Activated CD4-positive, alpha-beta memory T cell treated with anti-CD3 and anti-CD28 coated beads, Interleukin-2, amount 10 ng/mL, durations not matched to agents 7 days and 5 days (primary cell): ENCODE data around the gene RNASET2. TPM values are rescaled to one million over a fixed set of nuclear protein-coding genes. Genes with fewer than 3 reads are reported as not detected.

Experiments
- CTCF ChIA-PET: fragments of 350-600 bp; sonication (Branson Sonifier 250); formaldehyde crosslinking; loops from one replicate; lab custom pipeline; 2021; ENCODE audit warnings: antibody characterized with exemption, inconsistent platforms; lab: Charles Lee
- POLR2A ChIA-PET: fragments of 350-600 bp; sonication (Branson Sonifier 250); formaldehyde crosslinking; loops from one replicate; lab custom pipeline; 2021; ENCODE audit warnings: antibody characterized with exemption; lab: Charles Lee
- DNase-seq: peaks from one replicate; pipeline ENCODE4 v3.0.0-alpha.2; 2020
- H3K27ac Mint-ChIP-seq: one replicate; pipeline ENCODE4 v1.8.0; 2021; ENCODE audit warnings: mild to moderate bottlenecking, mixed read lengths
- H3K27me3 Mint-ChIP-seq: one replicate; pipeline ENCODE4 v1.8.0; 2021; ENCODE audit warnings: mixed read lengths
- H3K36me3 Mint-ChIP-seq: one replicate; pipeline ENCODE4 v1.8.0; 2021; ENCODE audit warnings: low read depth, mixed read lengths
- H3K4me1 Mint-ChIP-seq: one replicate; pipeline ENCODE4 v1.8.0; 2021; ENCODE audit warnings: mixed read lengths
- H3K4me3 Mint-ChIP-seq: one replicate; pipeline ENCODE4 v1.8.0; 2021; ENCODE audit warnings: mild to moderate bottlenecking, mixed read lengths
- H3K9me3 Mint-ChIP-seq: one replicate; pipeline ENCODE4 v1.8.0; 2021; ENCODE audit warnings: mixed read lengths
- total RNA-seq, 2 experiments: library from RNA; stranded (reverse); gene quantifications; one replicate each; pipeline ENCODE4 v1.2.3, GENCODE V29; 2021

RNASET2 gene
- total RNA-seq, 2 experiments from 2014 or later = 107 to 112 TPM

GRCh38 chr6:166939894-166940293 lies 16.5 kb downstream of the RNASET2 start:
- H3K4me3 Mint-ChIP-seq = no peak overlapping the region
- no peak for DNase-seq
- CTCF ChIA-PET = no interaction called here
- H3K27ac Mint-ChIP-seq = no peak overlapping the region
- no peaks in the 10 kb centered on the region for H3K9me3 Mint-ChIP-seq
- peaks cover 41% of the 10 kb centered on the region for H3K36me3 Mint-ChIP-seq
- peaks cover 24% of the 10 kb centered on the region for H3K4me1 Mint-ChIP-seq
- POLR2A ChIA-PET = no interaction called here
- H3K27me3 Mint-ChIP-seq = no peaks in the 10 kb centered on the region

GRCh38 chr6:166939345-166939744 lies 17.0 kb downstream of the RNASET2 start:
- H3K9me3 Mint-ChIP-seq = no peaks in the 10 kb centered on the region
- POLR2A ChIA-PET = interaction anchor here (0.8 kb wide), 1 partner anchor 13 kb away, joined by 3 read pairs; no protein-coding TSS in a partner anchor
- no peak overlapping the region for H3K4me3 Mint-ChIP-seq
- H3K36me3 Mint-ChIP-seq = peaks cover 41% of the 10 kb centered on the region
- H3K4me1 Mint-ChIP-seq = peaks cover 24% of the 10 kb centered on the region
- H3K27ac Mint-ChIP-seq = no peak overlapping the region
- DNase-seq = no peak
- CTCF ChIA-PET = interaction anchor here (0.7 kb wide), 1 partner anchor 10 kb away, joined by 3 read pairs; no protein-coding TSS in a partner anchor
- no peaks in the 10 kb centered on the region for H3K27me3 Mint-ChIP-seq

- H3K27ac Mint-ChIP-seq = no peak overlapping the region
- ChIA-PET CTCF (interaction anchor here (0.7 kb wide), 1 partner anchor 10 kb away, joined by 3 read pairs; no protein-coding TSS in a partner anchor), POLR2A (interaction anchor here (0.8 kb wide), 1 partner anchor 13 kb away, joined by 3 read pairs; no protein-coding TSS in a partner anchor)
- H3K4me1 Mint-ChIP-seq = peaks cover 24% of the 10 kb centered on the region
- no peaks in the 10 kb centered on the region for H3K9me3 Mint-ChIP-seq
- no peak for DNase-seq
- H3K4me3 Mint-ChIP-seq = no peak overlapping the region
- H3K36me3 Mint-ChIP-seq = peaks cover 45% of the 10 kb centered on the region
- H3K27me3 Mint-ChIP-seq = no peaks in the 10 kb centered on the region
Measured at GRCh38 chr6:166938704-166939103, 17.6 kb downstream of the RNASET2 start.

- DNase-seq = no peak
- no peak overlapping the region for H3K27ac Mint-ChIP-seq
- no peak overlapping the region for H3K4me3 Mint-ChIP-seq
- peaks cover 21% of the 10 kb centered on the region for H3K4me1 Mint-ChIP-seq
- ChIA-PET POLR2A (no interaction called here), CTCF (interaction anchor here (1.4 kb wide), 1 partner anchor 163 kb away, joined by 4 read pairs; no protein-coding TSS in a partner anchor)
- no peaks in the 10 kb centered on the region for H3K9me3 Mint-ChIP-seq
- peaks cover 51% of the 10 kb centered on the region for H3K36me3 Mint-ChIP-seq
- no peaks in the 10 kb centered on the region for H3K27me3 Mint-ChIP-seq
Measured at GRCh38 chr6:166938150-166938549, 18.2 kb downstream of the RNASET2 start.

- no peak overlapping the region for H3K27ac Mint-ChIP-seq
Measured at GRCh38 chr6:166937746-166938145, 18.6 kb downstream of the RNASET2 start.

GRCh38 chr6:166936079-166936787 lies 20.1 kb downstream of the RNASET2 start:
- H3K9me3 Mint-ChIP-seq = no peaks in the 10 kb centered on the region
- no peak overlapping the region for H3K4me3 Mint-ChIP-seq
- peaks cover 53% of the 10 kb centered on the region for H3K36me3 Mint-ChIP-seq
- no peaks in the 10 kb centered on the region for H3K27me3 Mint-ChIP-seq
- no peak for DNase-seq
- H3K4me1 Mint-ChIP-seq = peaks cover 6% of the 10 kb centered on the region
- no peak overlapping the region for H3K27ac Mint-ChIP-seq
- CTCF ChIA-PET = interaction anchor here (0.7 to 1.4 kb wide), 5 partner anchors 17 to 161 kb away, joined by 3 to 4 read pairs (median 3); no protein-coding TSS in a partner anchor
- POLR2A ChIA-PET = interaction anchor here (1.0 to 1.3 kb wide), 2 partner anchors 9 to 40 kb away, joined by 4 read pairs; no protein-coding TSS in a partner anchor

More at GRCh38 chr6:166937746-166938145, 18.6 kb downstream of the RNASET2 start:
- Mint-ChIP-seq H3K4me3 (no peak overlapping the region), H3K9me3 (no peaks in the 10 kb centered on the region), H3K36me3 (peaks cover 52% of the 10 kb centered on the region), H3K27me3 (no peaks in the 10 kb centered on the region), H3K4me1 (peaks cover 17% of the 10 kb centered on the region)
- ChIA-PET POLR2A (interaction anchor here (1.3 kb wide), 1 partner anchor 10 kb away, joined by 4 read pairs; no protein-coding TSS in a partner anchor), CTCF (interaction anchor here (1.4 kb wide), 1 partner anchor 163 kb away, joined by 4 read pairs; no protein-coding TSS in a partner anchor)
- DNase-seq = no peak

- CTCF ChIA-PET = interaction anchor here (1.0 kb wide), 1 partner anchor 160 kb away, joined by 3 read pairs; no protein-coding TSS in a partner anchor
- peaks cover 59% of the 10 kb centered on the region for H3K36me3 Mint-ChIP-seq
- POLR2A ChIA-PET = interaction anchor here (1.3 kb wide), 1 partner anchor 16 kb away, joined by 3 read pairs; no protein-coding TSS in a partner anchor
Measured at GRCh38 chr6:166935353-166935752, 21.0 kb downstream of the RNASET2 start.

GRCh38 chr6:166934174-166934573 lies 22.2 kb downstream of the RNASET2 start:
- H3K27me3 Mint-ChIP-seq = no peaks in the 10 kb centered on the region

More at GRCh38 chr6:166935353-166935752, 21.0 kb downstream of the RNASET2 start:
- no peaks in the 10 kb centered on the region for H3K9me3 Mint-ChIP-seq
- H3K27ac Mint-ChIP-seq = no peak overlapping the region
- peaks cover 4% of the 10 kb centered on the region for H3K4me1 Mint-ChIP-seq
- H3K27me3 Mint-ChIP-seq = no peaks in the 10 kb centered on the region
- no peak overlapping the region for H3K4me3 Mint-ChIP-seq
- no peak for DNase-seq

GRCh38 chr6:166933396-166933795 lies 23.0 kb downstream of the RNASET2 start:
- Mint-ChIP-seq H3K4me3 (no peak overlapping the region), H3K36me3 (peaks cover 59% of the 10 kb centered on the region), H3K27me3 (no peaks in the 10 kb centered on the region), H3K9me3 (no peaks in the 10 kb centered on the region), H3K27ac (no peak overlapping the region), H3K4me1 (peaks cover 4% of the 10 kb centered on the region)
- ChIA-PET CTCF (no interaction called here), POLR2A (no interaction called here)
- DNase-seq = no peak

More at GRCh38 chr6:166934174-166934573, 22.2 kb downstream of the RNASET2 start:
- no peak overlapping the region for H3K27ac Mint-ChIP-seq
- H3K36me3 Mint-ChIP-seq = peaks cover 58% of the 10 kb centered on the region
- H3K9me3 Mint-ChIP-seq = no peaks in the 10 kb centered on the region
- CTCF ChIA-PET = no interaction called here
- H3K4me1 Mint-ChIP-seq = peaks cover 4% of the 10 kb centered on the region
- POLR2A ChIA-PET = interaction anchor here (1.3 kb wide), 1 partner anchor 17 kb away, joined by 3 read pairs; no protein-coding TSS in a partner anchor
- H3K4me3 Mint-ChIP-seq = no peak overlapping the region
- DNase-seq = no peak

GRCh38 chr6:166932616-166933015 lies 23.7 kb downstream of the RNASET2 start:
- no peaks in the 10 kb centered on the region for H3K27me3 Mint-ChIP-seq
- no peak for DNase-seq
- peaks cover 4% of the 10 kb centered on the region for H3K4me1 Mint-ChIP-seq
- POLR2A ChIA-PET = interaction anchor here (1.4 to 1.6 kb wide), 2 partner anchors 12 to 17 kb away, joined by 4 to 5 read pairs; no protein-coding TSS in a partner anchor
- no peak overlapping the region for H3K4me3 Mint-ChIP-seq
- H3K27ac Mint-ChIP-seq = no peak overlapping the region
- CTCF ChIA-PET = interaction anchor here (1.2 kb wide), 1 partner anchor 158 kb away, joined by 3 read pairs; no protein-coding TSS in a partner anchor
- peaks cover 58% of the 10 kb centered on the region for H3K36me3 Mint-ChIP-seq
- no peaks in the 10 kb centered on the region for H3K9me3 Mint-ChIP-seq

GRCh38 chr6:166932116-166932515 lies 24.2 kb downstream of the RNASET2 start:
- Mint-ChIP-seq H3K27ac (no peak overlapping the region), H3K4me3 (no peak overlapping the region), H3K27me3 (no peaks in the 10 kb centered on the region), H3K9me3 (no peaks in the 10 kb centered on the region), H3K36me3 (peaks cover 57% of the 10 kb centered on the region), H3K4me1 (peaks cover 4% of the 10 kb centered on the region)
- ChIA-PET POLR2A (interaction anchor here (1.4 to 1.6 kb wide), 2 partner anchors 13 to 18 kb away, joined by 4 to 5 read pairs; no protein-coding TSS in a partner anchor), CTCF (interaction anchor here (1.2 kb wide), 1 partner anchor 157 kb away, joined by 3 read pairs; no protein-coding TSS in a partner anchor)
- DNase-seq = no peak

GRCh38 chr6:166931426-166931970 lies 24.9 kb downstream of the RNASET2 start:
- Mint-ChIP-seq H3K4me1 (peaks cover 3% of the 10 kb centered on the region), H3K27ac (no peak overlapping the region), H3K4me3 (no peak overlapping the region), H3K27me3 (no peaks in the 10 kb centered on the region), H3K36me3 (peaks cover 55% of the 10 kb centered on the region), H3K9me3 (no peaks in the 10 kb centered on the region)
- no peak for DNase-seq
- POLR2A ChIA-PET = interaction anchor here (1.4 to 1.6 kb wide), 2 partner anchors 14 to 18 kb away, joined by 4 to 5 read pairs; no protein-coding TSS in a partner anchor
- CTCF ChIA-PET = no interaction called here
